GM18909 (cell line): ENCODE data around the gene ELOVL5.

Experiments
- ATAC-seq: cut with Tn5 transposase; IDR thresholded peaks from one replicate; pipeline ENCODE4 v1.9.1; 2021; ENCODE audit warnings: mild to moderate bottlenecking; ENCODE audit not compliant: unreplicated experiment, poor library complexity

The ELOVL5 gene

GRCh38 chr6:53251033-53251672 lies 97.6 kb downstream of the ELOVL5 start:
- ATAC-seq = no peak

- no peak for ATAC-seq
These were observed 98.3 kb downstream of the ELOVL5 start for GRCh38 chr6:53250176-53251032.

- ATAC-seq = no peak
These were observed 101.8 kb downstream of the ELOVL5 start for GRCh38 chr6:53246924-53247323.

GRCh38 chr6:53244958-53245357 lies 103.8 kb downstream of the ELOVL5 start:
- peak; percentile 89 for ATAC-seq

- ATAC-seq = no peak
These were observed 104.3 kb downstream of the ELOVL5 start for GRCh38 chr6:53244399-53244931.

- ATAC-seq = no peak
These were observed 106.8 kb downstream of the ELOVL5 start for GRCh38 chr6:53241938-53242337.

GRCh38 chr6:53240761-53241160 lies 108.0 kb downstream of the ELOVL5 start:
- no peak for ATAC-seq

GRCh38 chr6:53240139-53240538 lies 108.6 kb downstream of the ELOVL5 start:
- no peak for ATAC-seq

- ATAC-seq = peak; percentile 74
These were observed 109.2 kb downstream of the ELOVL5 start for GRCh38 chr6:53239526-53239925.

- ATAC-seq = no peak
These were observed 110.4 kb downstream of the ELOVL5 start for GRCh38 chr6:53238311-53238710.

- no peak for ATAC-seq
These were observed 112.5 kb downstream of the ELOVL5 start for GRCh38 chr6:53236241-53236640.

- no peak for ATAC-seq
These were observed 113.2 kb downstream of the ELOVL5 start for GRCh38 chr6:53235508-53235907.

GRCh38 chr6:53233309-53233708 lies 115.4 kb downstream of the ELOVL5 start:
- ATAC-seq = no peak

- ATAC-seq = no peak
These were observed 117.8 kb downstream of the ELOVL5 start for GRCh38 chr6:53230775-53231467.

GRCh38 chr6:53227847-53228246 lies 120.9 kb downstream of the ELOVL5 start:
- ATAC-seq = no peak

- ATAC-seq = no peak
These were observed 128.1 kb downstream of the ELOVL5 start for GRCh38 chr6:53220605-53221004.
